Omental fat pad (tissue), 4 donors: Measurements from ENCODE around the gene DNAJA4. TPM values are rescaled to one million over a fixed set of nuclear protein-coding genes. Genes with fewer than 3 reads are reported as not detected.

ENCODE experiments used
- ATAC-seq: fragments of 150-250 bp; one replicate; pipeline ENCODE4 v1.9.1; 2016; ENCODE audit warnings: mild to moderate bottlenecking, moderate library complexity; ENCODE audit not compliant: low FRiP score
- DNase-seq: peaks from one replicate; pipeline ENCODE4 v3.0.0-alpha.2; 2019; ENCODE audit warnings: low spot score
- CTCF ChIP-seq, 3 donors: fragments of 450-650 bp; IDR thresholded peaks; one replicate each; pipeline ENCODE4 v1.5.1; 2016 to 2017; ENCODE audit warnings: antibody characterized with exemption in 3 of 3, mild to moderate bottlenecking in 3 of 3, moderate library complexity in 2 of 3
- total RNA-seq, 4 donors: library from RNA; depleted of rRNA; stranded (reverse); fragments of >200 nt; gene quantifications; one replicate each; pipeline ENCODE4 v1.1.0, GENCODE V29; 2016

Gene DNAJA4
- total RNA-seq, 4 donors from 2014 or later, result 19.0 to 88.6 (median 28.9) TPM

GRCh38 chr15:78276064-78276943 lies 11.9 kb downstream of the DNAJA4 start:
- ATAC-seq (no peak), DNase-seq (no peak)
- TF ChIP-seq CTCF (IDR thresholded peaks at IDR 0.05), result no peak

GRCh38 chr15:78280319-78281072 lies 16.1 kb downstream of the DNAJA4 start:
- no peak for TF ChIP-seq CTCF (IDR thresholded peaks at IDR 0.05)
- DNase-seq (no peak), ATAC-seq (no peak)

- ATAC-seq, result no peak
- no peak for DNase-seq
- TF ChIP-seq CTCF (IDR thresholded peaks at IDR 0.05), result no peak
Observed at GRCh38 chr15:78282324-78282723, 18.0 kb downstream of the DNAJA4 start.

GRCh38 chr15:78284758-78285157 lies 20.4 kb downstream of the DNAJA4 start:
- ATAC-seq, result no peak
- no peak for TF ChIP-seq CTCF (IDR thresholded peaks at IDR 0.05)
- DNase-seq, result no peak

- no peak for DNase-seq
- no peak for ATAC-seq
- TF ChIP-seq CTCF (IDR thresholded peaks at IDR 0.05), result no peak
Observed at GRCh38 chr15:78290222-78290621, 25.9 kb downstream of the DNAJA4 start.

GRCh38 chr15:78291052-78291451 lies 26.7 kb downstream of the DNAJA4 start:
- ATAC-seq (no peak), DNase-seq (no peak)
- TF ChIP-seq CTCF (IDR thresholded peaks at IDR 0.05), result no peak
